ENCODE data around the gene MMD.

The MMD gene

DNA sequence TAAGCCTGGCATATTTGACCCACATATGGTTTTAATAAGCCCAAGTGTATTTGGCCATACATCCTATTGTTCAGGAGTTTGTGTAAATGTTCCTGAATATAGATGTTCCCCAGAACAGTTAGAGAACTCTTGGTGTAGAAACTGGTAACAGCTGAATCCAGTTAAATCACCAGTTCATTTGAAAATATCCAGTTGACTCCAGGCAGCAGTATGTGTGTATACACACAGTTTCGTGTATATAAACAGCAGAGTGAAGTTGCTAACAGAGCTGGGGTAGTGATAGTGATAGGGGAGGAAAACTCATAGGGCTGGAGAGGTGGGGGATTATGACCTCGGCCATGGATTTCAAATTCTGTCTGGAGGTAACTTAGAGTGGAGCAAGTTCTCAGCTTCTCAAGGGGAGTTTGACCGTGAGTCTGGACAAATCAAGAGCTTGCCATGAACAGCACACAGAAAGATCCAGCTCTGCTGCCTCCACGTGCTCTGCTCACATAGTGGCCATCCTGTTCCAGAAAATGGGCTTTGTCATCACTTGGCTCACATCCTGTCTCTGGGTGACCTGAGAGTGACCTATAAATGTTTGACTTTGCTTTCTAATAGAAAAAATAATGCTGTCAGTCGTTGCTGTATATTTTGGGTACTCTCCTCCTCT is 30.6 kb upstream of the MMD start:
- H2AK5ac ChIP-seq (ENCODE audit: low read length, severe bottlenecking): no peak overlapping the region
- no peak overlapping the region for H3K14ac ChIP-seq (ENCODE audit: low read length in 2 of 2)
- H3K4me3 ChIP-seq (ENCODE audit: insufficient read depth in 1 of 2, low read depth in 1 of 2, low read length in 2 of 2): no peak overlapping the region
- no peak overlapping the region for H3K23ac ChIP-seq (ENCODE audit: low read length in 2 of 2)
- H3K9ac ChIP-seq (ENCODE audit: low read length): peak overlapping the region; percentile 65
- no peak overlapping the region for H3K4me2 ChIP-seq (ENCODE audit: low read length, poor library complexity, severe bottlenecking)
- H2BK5ac ChIP-seq (ENCODE audit: low read depth, low read length, poor library complexity, severe bottlenecking): no peak overlapping the region
- H3K4ac ChIP-seq (ENCODE audit: low read depth in 1 of 2, low read length in 2 of 2): peak overlapping the region in 1 of 2 experiments; percentile 88
- H2BK120ac ChIP-seq (ENCODE audit: low read depth, low read length): peak overlapping the region; percentile 45
- H2BK12ac ChIP-seq (ENCODE audit: low read length in 2 of 2): no peak overlapping the region
- H3K9me3 ChIP-seq (ENCODE audit: control insufficient read depth, low read length): no peaks in the 10 kb centered on the region
- peak overlapping the region; percentile 67 to 75 for H3K18ac ChIP-seq (ENCODE audit: low read depth in 1 of 2, low read length in 2 of 2)
- no peak overlapping the region for H4K91ac ChIP-seq (ENCODE audit: low read length)
- no peak overlapping the region for H2BK15ac ChIP-seq (ENCODE audit: low read depth, poor library complexity, severe bottlenecking)
- H3K27ac ChIP-seq (ENCODE audit: low read length, poor library complexity, severe bottlenecking): no peak overlapping the region
- peak; percentile 92 for DNase-seq
- no peak overlapping the region for H2AFZ ChIP-seq (ENCODE audit: low read depth, low read length)
- 3% methylated on average over 4 of the region's 5 CpGs for WGBS
- no peaks in the 10 kb centered on the region for H3K79me1 ChIP-seq (replicated peaks; ENCODE audit: low read length, poor library complexity, severe bottlenecking)
- H4K8ac ChIP-seq (ENCODE audit: low read length): no peak overlapping the region
- no peaks in the 10 kb centered on the region for H3K27me3 ChIP-seq (ENCODE audit: control insufficient read depth in 1 of 2, insufficient read depth in 1 of 2, low read length in 2 of 2)
- peaks cover 14% of the 10 kb centered on the region for H3K4me1 ChIP-seq (ENCODE audit: control insufficient read depth, insufficient read depth, low read depth, low read length)
- H3K36me3 ChIP-seq (ENCODE audit: control insufficient read depth in 1 of 2, insufficient read depth in 2 of 2, low read depth in 1 of 2, low read length in 2 of 2): no peaks in the 10 kb centered on the region

- H2AFZ ChIP-seq (ENCODE audit: low read depth, low read length): no peak overlapping the region
- peak overlapping the region; percentile 75 for H4K91ac ChIP-seq (ENCODE audit: low read length)
- no peak overlapping the region for H3K27ac ChIP-seq (ENCODE audit: low read length, poor library complexity, severe bottlenecking)
- peak overlapping the region; percentile 28 for H2BK15ac ChIP-seq (ENCODE audit: low read depth, poor library complexity, severe bottlenecking)
- H3K9ac ChIP-seq (ENCODE audit: low read length): peak overlapping the region; percentile 65
- peak overlapping the region in 1 of 2 experiments; percentile 92 for H3K18ac ChIP-seq (ENCODE audit: low read depth in 1 of 2, low read length in 2 of 2)
- no peaks in the 10 kb centered on the region for H3K36me3 ChIP-seq (ENCODE audit: control insufficient read depth in 1 of 2, insufficient read depth in 2 of 2, low read depth in 1 of 2, low read length in 2 of 2)
- no peaks in the 10 kb centered on the region for H3K9me3 ChIP-seq (ENCODE audit: control insufficient read depth, low read length)
- H3K4ac ChIP-seq (ENCODE audit: low read depth in 1 of 2, low read length in 2 of 2): peak overlapping the region in 1 of 2 experiments; percentile 22
- peak overlapping the region; percentile 54 for H4K8ac ChIP-seq (ENCODE audit: low read length)
- peak overlapping the region; percentile 94 for H2BK120ac ChIP-seq (ENCODE audit: low read depth, low read length)
- H3K4me2 ChIP-seq (ENCODE audit: low read length, poor library complexity, severe bottlenecking): no peak overlapping the region
- no peak for DNase-seq
- H2BK5ac ChIP-seq (ENCODE audit: low read depth, low read length, poor library complexity, severe bottlenecking): no peak overlapping the region
- H3K23ac ChIP-seq (ENCODE audit: low read length in 2 of 2): no peak overlapping the region
- 95% methylated on average over 2 of the region's 2 CpGs for WGBS
- no peak overlapping the region for H2AK5ac ChIP-seq (ENCODE audit: low read length, severe bottlenecking)
- H3K4me3 ChIP-seq (ENCODE audit: insufficient read depth in 1 of 2, low read depth in 1 of 2, low read length in 2 of 2): no peak overlapping the region
- no peak overlapping the region for H3K14ac ChIP-seq (ENCODE audit: low read length in 2 of 2)
- H3K4me1 ChIP-seq (ENCODE audit: control insufficient read depth, insufficient read depth, low read depth, low read length): peaks cover 14% of the 10 kb centered on the region
- no peaks in the 10 kb centered on the region for H3K79me1 ChIP-seq (replicated peaks; ENCODE audit: low read length, poor library complexity, severe bottlenecking)
- no peaks in the 10 kb centered on the region for H3K27me3 ChIP-seq (ENCODE audit: control insufficient read depth in 1 of 2, insufficient read depth in 1 of 2, low read length in 2 of 2)
- H2BK12ac ChIP-seq (ENCODE audit: low read length in 2 of 2): peak overlapping the region in 1 of 2 experiments; percentile 95
Measured at GRCh38 chr17:55451758-55452138, 30.1 kb upstream of the MMD start.

- no peak overlapping the region for H2BK120ac ChIP-seq (ENCODE audit: low read depth, low read length)
- no peaks in the 10 kb centered on the region for H3K9me3 ChIP-seq (ENCODE audit: control insufficient read depth, low read length)
- H3K4me1 ChIP-seq (ENCODE audit: control insufficient read depth, insufficient read depth, low read depth, low read length): peaks cover 14% of the 10 kb centered on the region
- H2BK12ac ChIP-seq (ENCODE audit: low read length in 2 of 2): peak overlapping the region in 1 of 2 experiments; percentile 77
- no peak overlapping the region for H4K91ac ChIP-seq (ENCODE audit: low read length)
- H3K27me3 ChIP-seq (ENCODE audit: control insufficient read depth in 1 of 2, insufficient read depth in 1 of 2, low read length in 2 of 2): no peaks in the 10 kb centered on the region
- peak overlapping the region; percentile 64 to 83 for H3K18ac ChIP-seq (ENCODE audit: low read depth in 1 of 2, low read length in 2 of 2)
- no peak overlapping the region for H3K9ac ChIP-seq (ENCODE audit: low read length)
- H2AFZ ChIP-seq (ENCODE audit: low read depth, low read length): no peak overlapping the region
- 4% methylated on average over 1 of the region's 1 CpG for WGBS
- peak overlapping the region; percentile 78 for H2AK5ac ChIP-seq (ENCODE audit: low read length, severe bottlenecking)
- no peak overlapping the region for H4K8ac ChIP-seq (ENCODE audit: low read length)
- H2BK15ac ChIP-seq (ENCODE audit: low read depth, poor library complexity, severe bottlenecking): no peak overlapping the region
- H3K27ac ChIP-seq (ENCODE audit: low read length, poor library complexity, severe bottlenecking): no peak overlapping the region
- peak overlapping the region in 1 of 2 experiments; percentile 78 for H3K4ac ChIP-seq (ENCODE audit: low read depth in 1 of 2, low read length in 2 of 2)
- H3K36me3 ChIP-seq (ENCODE audit: control insufficient read depth in 1 of 2, insufficient read depth in 2 of 2, low read depth in 1 of 2, low read length in 2 of 2): no peaks in the 10 kb centered on the region
- no peak overlapping the region for H3K23ac ChIP-seq (ENCODE audit: low read length in 2 of 2)
- H3K79me1 ChIP-seq (replicated peaks; ENCODE audit: low read length, poor library complexity, severe bottlenecking): no peaks in the 10 kb centered on the region
- no peak overlapping the region for H3K14ac ChIP-seq (ENCODE audit: low read length in 2 of 2)
- no peak overlapping the region for H2BK5ac ChIP-seq (ENCODE audit: low read depth, low read length, poor library complexity, severe bottlenecking)
- H3K4me3 ChIP-seq (ENCODE audit: insufficient read depth in 1 of 2, low read depth in 1 of 2, low read length in 2 of 2): no peak overlapping the region
- peak; percentile 92 for DNase-seq
- H3K4me2 ChIP-seq (ENCODE audit: low read length, poor library complexity, severe bottlenecking): no peak overlapping the region
Measured at GRCh38 chr17:55451203-55451641, 29.6 kb upstream of the MMD start.

DNA sequence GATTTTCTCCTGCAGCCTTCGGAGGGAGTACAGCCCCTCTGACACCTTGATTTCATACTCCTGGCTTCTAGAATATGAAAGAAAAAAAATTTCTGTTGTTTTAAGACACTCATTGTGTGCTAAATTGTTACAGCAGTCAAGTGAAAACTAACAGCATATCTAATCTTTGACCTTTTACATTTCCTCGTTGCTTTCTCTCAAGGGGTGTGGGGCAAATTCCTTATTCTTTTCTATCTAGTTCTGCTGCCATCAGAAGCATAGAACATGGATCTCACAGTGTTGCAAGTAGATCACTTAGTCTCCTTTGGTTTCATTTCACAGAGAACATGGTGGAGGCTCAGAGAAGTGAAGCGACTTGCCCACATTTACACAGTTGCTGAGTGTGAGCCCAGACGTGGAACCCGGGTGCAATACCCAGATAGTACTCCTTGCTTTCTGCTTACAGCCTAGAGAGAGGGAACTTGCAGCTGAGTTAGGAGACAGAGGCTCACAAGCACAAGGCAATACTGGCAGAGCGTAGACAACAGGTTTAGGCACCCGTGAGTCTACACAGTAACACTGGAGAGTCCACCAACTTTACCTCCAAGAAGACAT is 28.7 kb upstream of the MMD start:
- Histone ChIP-seq H3K4me2 (ENCODE audit: low read length, poor library complexity, severe bottlenecking) (no peak overlapping the region), H2BK120ac (ENCODE audit: low read depth, low read length) (peak overlapping the region; percentile 73), H2AFZ (ENCODE audit: low read depth, low read length) (no peak overlapping the region), H3K36me3 (ENCODE audit: control insufficient read depth in 1 of 2, insufficient read depth in 2 of 2, low read depth in 1 of 2, low read length in 2 of 2) (no peaks in the 10 kb centered on the region), H3K4me3 (ENCODE audit: insufficient read depth in 1 of 2, low read depth in 1 of 2, low read length in 2 of 2) (no peak overlapping the region), H3K9ac (ENCODE audit: low read length) (no peak overlapping the region), H3K9me3 (ENCODE audit: control insufficient read depth, low read length) (no peaks in the 10 kb centered on the region), H2BK12ac (ENCODE audit: low read length in 2 of 2) (peak overlapping the region; percentile 99), H3K4me1 (ENCODE audit: control insufficient read depth, insufficient read depth, low read depth, low read length) (peaks cover 10% of the 10 kb centered on the region), H2BK15ac (ENCODE audit: low read depth, poor library complexity, severe bottlenecking) (peak overlapping the region; percentile 19), H3K18ac (ENCODE audit: low read depth in 1 of 2, low read length in 2 of 2) (peak overlapping the region; percentile 99 to 100), H4K8ac (ENCODE audit: low read length) (peak overlapping the region; percentile 87), H2AK5ac (ENCODE audit: low read length, severe bottlenecking) (peak overlapping the region; percentile 69), H3K27ac (ENCODE audit: low read length, poor library complexity, severe bottlenecking) (no peak overlapping the region), H3K79me1 (replicated peaks; ENCODE audit: low read length, poor library complexity, severe bottlenecking) (no peaks in the 10 kb centered on the region), H2BK5ac (ENCODE audit: low read depth, low read length, poor library complexity, severe bottlenecking) (no peak overlapping the region), H3K23ac (ENCODE audit: low read length in 2 of 2) (peak overlapping the region in 1 of 2 experiments; percentile 72), H3K4ac (ENCODE audit: low read depth in 1 of 2, low read length in 2 of 2) (peak overlapping the region; percentile 91 to 99), H3K14ac (ENCODE audit: low read length in 2 of 2) (peak overlapping the region in 1 of 2 experiments; percentile 97), H4K91ac (ENCODE audit: low read length) (peak overlapping the region; percentile 100), H3K27me3 (ENCODE audit: control insufficient read depth in 1 of 2, insufficient read depth in 1 of 2, low read length in 2 of 2) (no peaks in the 10 kb centered on the region)
- no peak for DNase-seq
- 82% methylated on average over 6 of the region's 7 CpGs for WGBS

Measured in mesenchymal stem cell (in vitro differentiated cells and primary cell).